Ishikawa (cell line): ENCODE results near the gene TTC9B.

Experiments
- CEBPB ChIP-seq: IDR thresholded peaks from 2 replicates; pipeline ENCODE4 v1.6.1; 2012
- CREB1 ChIP-seq: IDR thresholded peaks from 2 replicates; pipeline ENCODE4 v1.6.1; 2012; ENCODE audit warnings: low read depth
- EGR1 ChIP-seq: IDR thresholded peaks from 2 replicates; pipeline ENCODE4 v1.6.1; 2012
- EP300 ChIP-seq: IDR thresholded peaks from 2 replicates; pipeline ENCODE4 v1.6.1; 2012; ENCODE audit warnings: borderline replicate concordance
- FOXM1 ChIP-seq: IDR thresholded peaks from 2 replicates; pipeline ENCODE4 v1.6.1; 2012; ENCODE audit warnings: low read depth, borderline replicate concordance
- NFIC ChIP-seq: IDR thresholded peaks from 2 replicates; pipeline ENCODE4 v1.6.1; 2012
- RAD21 ChIP-seq: IDR thresholded peaks from 2 replicates; pipeline ENCODE4 v1.6.1; 2012; ENCODE audit warnings: low read depth
- TAF1 ChIP-seq: IDR thresholded peaks from 2 replicates; pipeline ENCODE4 v1.6.1; 2012; ENCODE audit warnings: low read depth, mild to moderate bottlenecking
- TCF12 ChIP-seq: IDR thresholded peaks from 2 replicates; pipeline ENCODE4 v1.6.1; 2012; ENCODE audit warnings: low read depth
- TEAD4 ChIP-seq: IDR thresholded peaks from 2 replicates; pipeline ENCODE4 v1.6.1; 2012
- YY1 ChIP-seq: IDR thresholded peaks from 2 replicates; pipeline ENCODE4 v1.6.1; 2012; ENCODE audit warnings: low read depth
- ZBTB7A ChIP-seq: IDR thresholded peaks from 2 replicates; pipeline ENCODE4 v1.6.1; 2012; ENCODE audit warnings: low read depth
- TF ChIP-seq, protein P1 (sequence below): IDR thresholded peaks from 2 replicates; pipeline ENCODE4 v1.6.1; 2012
- TF ChIP-seq, protein P2 (sequence below): IDR thresholded peaks from 2 replicates; pipeline ENCODE4 v1.6.1; 2012; ENCODE audit warnings: low read depth, mild to moderate bottlenecking
- TF ChIP-seq, protein P3 (sequence below): IDR thresholded peaks from 2 replicates; pipeline ENCODE4 v1.6.1; 2012

Gene TTC9B

DNA sequence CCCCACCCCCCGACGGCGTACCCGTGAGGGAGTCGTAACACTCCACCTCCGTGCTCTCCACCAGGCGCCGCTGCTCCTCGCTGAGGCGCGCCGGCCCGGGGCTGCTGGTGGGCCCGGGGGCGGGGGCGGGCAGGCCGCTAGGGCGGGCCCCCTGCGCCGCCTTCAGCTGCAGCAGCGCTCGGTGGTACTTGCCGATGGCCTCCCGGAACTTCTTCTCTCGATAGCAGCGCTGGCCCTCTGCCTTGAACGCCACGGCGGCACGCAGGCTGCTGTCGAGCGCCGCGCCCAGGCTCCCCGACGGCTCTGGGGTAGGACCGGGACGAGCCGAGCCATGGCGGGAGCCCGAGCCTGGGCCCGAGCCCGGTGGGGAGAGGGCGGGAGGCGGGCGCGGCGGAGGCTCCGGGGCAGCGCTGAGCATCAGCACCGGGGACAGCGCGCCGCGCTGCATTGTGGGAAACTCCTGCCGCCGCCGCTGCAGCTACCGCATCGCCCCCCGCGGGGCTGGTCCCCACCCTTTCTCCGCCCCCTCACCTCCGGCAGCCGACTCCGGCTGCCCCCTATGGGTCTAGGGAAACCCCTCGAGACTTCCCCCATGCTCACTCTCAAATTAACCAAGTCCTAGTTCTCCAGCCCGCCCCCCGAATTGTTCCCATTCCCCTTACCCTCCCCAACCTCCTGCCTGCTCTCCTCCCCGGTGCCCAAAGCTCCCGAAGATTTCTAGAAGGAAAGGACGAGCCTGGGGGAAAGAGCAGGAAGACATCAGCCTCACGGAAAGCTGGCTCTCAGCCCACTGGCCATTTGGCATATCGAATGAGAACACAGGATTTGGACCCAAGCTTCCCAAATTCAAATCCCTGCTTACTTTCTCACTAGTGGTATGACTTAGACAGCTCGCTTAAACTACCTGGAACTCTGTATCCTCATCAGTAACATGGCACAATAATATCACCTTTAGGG, at the start of gene TTC9B:
Gene TTC9B, minus strand, starts transcription at position 451 of the 957 bp plus-strand sequence. Its CDS starts 3 bp downstream, at position 448.
- TF ChIP-seq CEBPB (no peak), TCF12 (peak; percentile 33; the same call in 1 of the 2 replicates), TEAD4 (no peak), FOXM1 (no peak), ZBTB7A (0 out of 2 replicates have a peak, but pooled peaks have one; percentile 49), EP300 (0 out of 2 replicates have a peak, but pooled peaks have one; percentile 25), CREB1 (no peak), YY1 (0 out of 2 replicates have a peak, but pooled peaks have one; percentile 48), TAF1 (no peak), EGR1 (no peak), RAD21 (no peak), NFIC (no peak)
- TF ChIP-seq, protein P1, sequence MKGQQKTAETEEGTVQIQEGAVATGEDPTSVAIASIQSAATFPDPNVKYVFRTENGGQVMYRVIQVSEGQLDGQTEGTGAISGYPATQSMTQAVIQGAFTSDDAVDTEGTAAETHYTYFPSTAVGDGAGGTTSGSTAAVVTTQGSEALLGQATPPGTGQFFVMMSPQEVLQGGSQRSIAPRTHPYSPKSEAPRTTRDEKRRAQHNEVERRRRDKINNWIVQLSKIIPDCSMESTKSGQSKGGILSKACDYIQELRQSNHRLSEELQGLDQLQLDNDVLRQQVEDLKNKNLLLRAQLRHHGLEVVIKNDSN, result no peak
- TF ChIP-seq, protein P2, sequence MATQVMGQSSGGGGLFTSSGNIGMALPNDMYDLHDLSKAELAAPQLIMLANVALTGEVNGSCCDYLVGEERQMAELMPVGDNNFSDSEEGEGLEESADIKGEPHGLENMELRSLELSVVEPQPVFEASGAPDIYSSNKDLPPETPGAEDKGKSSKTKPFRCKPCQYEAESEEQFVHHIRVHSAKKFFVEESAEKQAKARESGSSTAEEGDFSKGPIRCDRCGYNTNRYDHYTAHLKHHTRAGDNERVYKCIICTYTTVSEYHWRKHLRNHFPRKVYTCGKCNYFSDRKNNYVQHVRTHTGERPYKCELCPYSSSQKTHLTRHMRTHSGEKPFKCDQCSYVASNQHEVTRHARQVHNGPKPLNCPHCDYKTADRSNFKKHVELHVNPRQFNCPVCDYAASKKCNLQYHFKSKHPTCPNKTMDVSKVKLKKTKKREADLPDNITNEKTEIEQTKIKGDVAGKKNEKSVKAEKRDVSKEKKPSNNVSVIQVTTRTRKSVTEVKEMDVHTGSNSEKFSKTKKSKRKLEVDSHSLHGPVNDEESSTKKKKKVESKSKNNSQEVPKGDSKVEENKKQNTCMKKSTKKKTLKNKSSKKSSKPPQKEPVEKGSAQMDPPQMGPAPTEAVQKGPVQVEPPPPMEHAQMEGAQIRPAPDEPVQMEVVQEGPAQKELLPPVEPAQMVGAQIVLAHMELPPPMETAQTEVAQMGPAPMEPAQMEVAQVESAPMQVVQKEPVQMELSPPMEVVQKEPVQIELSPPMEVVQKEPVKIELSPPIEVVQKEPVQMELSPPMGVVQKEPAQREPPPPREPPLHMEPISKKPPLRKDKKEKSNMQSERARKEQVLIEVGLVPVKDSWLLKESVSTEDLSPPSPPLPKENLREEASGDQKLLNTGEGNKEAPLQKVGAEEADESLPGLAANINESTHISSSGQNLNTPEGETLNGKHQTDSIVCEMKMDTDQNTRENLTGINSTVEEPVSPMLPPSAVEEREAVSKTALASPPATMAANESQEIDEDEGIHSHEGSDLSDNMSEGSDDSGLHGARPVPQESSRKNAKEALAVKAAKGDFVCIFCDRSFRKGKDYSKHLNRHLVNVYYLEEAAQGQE, result peak; percentile 97
- TF ChIP-seq, protein P3, sequence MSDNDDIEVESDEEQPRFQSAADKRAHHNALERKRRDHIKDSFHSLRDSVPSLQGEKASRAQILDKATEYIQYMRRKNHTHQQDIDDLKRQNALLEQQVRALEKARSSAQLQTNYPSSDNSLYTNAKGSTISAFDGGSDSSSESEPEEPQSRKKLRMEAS, result peak; percentile 16; the same call in 1 of the 2 replicates

DNA sequence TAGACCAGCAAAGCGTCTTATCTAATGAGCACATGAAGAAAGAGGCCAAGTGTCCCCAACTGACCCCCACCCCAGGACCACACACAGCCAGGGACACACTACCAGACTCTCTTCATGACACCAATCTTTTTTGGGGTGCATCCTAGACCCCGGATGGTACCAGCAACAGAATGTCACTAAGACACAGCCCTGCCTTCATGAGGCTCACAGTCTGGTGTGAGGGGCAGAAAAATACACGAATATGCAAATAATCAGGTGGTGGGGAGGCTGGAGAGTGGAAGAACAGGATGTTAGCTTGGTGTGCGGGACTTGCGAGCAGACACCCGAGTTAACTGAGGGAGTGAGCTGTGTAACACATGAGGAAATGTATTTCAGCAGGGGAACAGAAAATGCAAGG, 49.4 kb upstream of the TTC9B start:
- TF ChIP-seq RAD21, result no peak
- no peak for TF ChIP-seq NFIC
- TF ChIP-seq, protein P3, result no peak
- TF ChIP-seq CEBPB, result no peak
- TF ChIP-seq TEAD4, result no peak
- TF ChIP-seq FOXM1, result no peak
- TF ChIP-seq TCF12, result no peak
- TF ChIP-seq YY1, result no peak
- TF ChIP-seq EP300, result no peak
- TF ChIP-seq ZBTB7A, result no peak
- TF ChIP-seq, protein P2, result no peak
- no peak for TF ChIP-seq EGR1
- TF ChIP-seq, protein P1, result no peak
- TF ChIP-seq CREB1, result no peak
- TF ChIP-seq TAF1, result no peak

DNA sequence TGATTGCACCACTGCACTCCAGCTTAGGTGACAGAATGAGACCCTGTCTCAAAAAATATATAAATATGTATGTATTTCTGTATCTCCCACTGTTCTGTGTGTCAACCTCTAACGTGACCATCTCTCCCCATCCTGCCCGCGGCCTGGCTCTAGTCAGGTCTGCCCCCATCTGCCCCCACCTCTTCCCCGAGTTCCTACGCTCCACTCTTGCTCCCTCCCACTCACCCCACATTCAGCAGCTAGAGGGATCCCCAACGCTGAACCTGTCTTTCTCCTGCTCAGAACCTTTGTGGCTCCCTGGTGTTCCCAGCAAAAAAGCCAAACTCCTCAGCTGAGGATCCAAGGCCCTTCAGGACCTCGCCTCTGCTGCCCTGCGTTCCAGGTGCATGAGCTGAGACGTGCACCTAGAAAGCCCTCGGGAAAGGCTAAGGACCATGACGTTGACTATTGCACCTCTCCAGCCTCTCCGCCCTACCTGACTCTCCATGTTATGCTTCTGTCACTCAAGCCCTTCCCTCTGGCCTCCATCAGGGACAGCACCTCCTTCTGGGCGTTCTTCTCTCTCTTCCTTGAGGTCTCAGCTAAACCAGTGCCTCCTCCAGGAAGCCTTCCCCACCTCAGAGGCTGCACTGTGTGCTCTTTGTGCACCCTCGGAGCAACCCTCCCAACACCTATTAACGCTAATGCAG, 48.9 kb upstream of the TTC9B start:
- TF ChIP-seq, protein P3, result no peak
- no peak for TF ChIP-seq TAF1
- TF ChIP-seq YY1, result no peak
- TF ChIP-seq CEBPB, result no peak
- no peak for TF ChIP-seq EP300
- TF ChIP-seq ZBTB7A, result no peak
- no peak for TF ChIP-seq NFIC
- no peak for TF ChIP-seq CREB1
- no peak for TF ChIP-seq EGR1
- TF ChIP-seq FOXM1, result no peak
- no peak for TF ChIP-seq TCF12
- TF ChIP-seq, protein P2, result no peak
- TF ChIP-seq, protein P1, result no peak
- no peak for TF ChIP-seq RAD21
- TF ChIP-seq TEAD4, result no peak
